ENCODE results near the gene CDK15. TPM values are rescaled to one million over a fixed set of nuclear protein-coding genes. Genes with fewer than 3 reads are reported as not detected.
"Not testable (repeated sequence)": the region's sequence is repeated elsewhere in the genome, so short reads cannot be mapped to it uniquely, and the experiment has no call there.

The CDK15 gene
- total RNA-seq, 3 donors from 2014 or later: 0.33 to 4.6 (median 2.2) TPM

- TF ChIP-seq POLR2AphosphoS5 (IDR thresholded peaks at IDR 0.05): no peak
- no peak for TF ChIP-seq POLR2A (IDR thresholded peaks at IDR 0.05)
- H3K27ac ChIP-seq: no peak overlapping the region
- DNase-seq (ENCODE audit: low spot score in 2 of 2): no peak
- no peak overlapping the region for H3K4me3 ChIP-seq
- no peaks in the 10 kb centered on the region for H3K27me3 ChIP-seq
- intact Hi-C loops (cut with DNase I; ENCODE audit: low total_unique reads): no loop called here
- no peaks in the 10 kb centered on the region for H3K9me3 ChIP-seq
- peaks cover 8% of the 10 kb centered on the region for H3K36me3 ChIP-seq
- no peaks in the 10 kb centered on the region for H3K4me1 ChIP-seq
Observed at GRCh38 chr2:201761101-201761500, 45.2 kb upstream of the CDK15 start.

GRCh38 chr2:201764469-201764868 lies 41.9 kb upstream of the CDK15 start:
- H3K36me3 ChIP-seq; H3K9me3 ChIP-seq; H3K4me3 ChIP-seq; H3K27ac ChIP-seq; DNase-seq (ENCODE audit: low spot score in 2 of 2); H3K27me3 ChIP-seq; H3K4me1 ChIP-seq; intact Hi-C loops (cut with DNase I; ENCODE audit: low total_unique reads): not testable (repeated sequence)

- Histone ChIP-seq H3K27me3 (no peaks in the 10 kb centered on the region), H3K36me3 (peaks cover 4% of the 10 kb centered on the region), H3K4me3 (no peak overlapping the region), H3K4me1 (no peaks in the 10 kb centered on the region), H3K9me3 (no peaks in the 10 kb centered on the region), H3K27ac (no peak overlapping the region)
- DNase-seq (ENCODE audit: low spot score in 2 of 2): no peak
- TF ChIP-seq POLR2A (IDR thresholded peaks at IDR 0.05) (no peak), CTCF (IDR thresholded peaks at IDR 0.05) (no peak), POLR2AphosphoS5 (IDR thresholded peaks at IDR 0.05) (no peak)
- intact Hi-C loops (cut with DNase I; ENCODE audit: low total_unique reads): no loop called here
Observed at GRCh38 chr2:201765799-201766198, 40.5 kb upstream of the CDK15 start.

- Histone ChIP-seq H3K36me3 (no peaks in the 10 kb centered on the region), H3K9me3 (no peaks in the 10 kb centered on the region), H3K27ac (no peak overlapping the region), H3K4me3 (no peak overlapping the region), H3K27me3 (no peaks in the 10 kb centered on the region), H3K4me1 (no peaks in the 10 kb centered on the region)
- TF ChIP-seq POLR2AphosphoS5 (IDR thresholded peaks at IDR 0.05) (no peak), POLR2A (IDR thresholded peaks at IDR 0.05) (no peak), CTCF (IDR thresholded peaks at IDR 0.05) (no peak)
- intact Hi-C loops (cut with DNase I; ENCODE audit: low total_unique reads): no loop called here
- no peak for DNase-seq (ENCODE audit: low spot score in 2 of 2)
Observed at GRCh38 chr2:201768918-201769317, 37.4 kb upstream of the CDK15 start.

- Histone ChIP-seq H3K27me3 (no peaks in the 10 kb centered on the region), H3K36me3 (no peaks in the 10 kb centered on the region), H3K27ac (no peak overlapping the region), H3K4me1 (no peaks in the 10 kb centered on the region), H3K4me3 (no peak overlapping the region), H3K9me3 (no peaks in the 10 kb centered on the region)
- intact Hi-C loops (cut with DNase I; ENCODE audit: low total_unique reads): no loop called here
- DNase-seq (ENCODE audit: low spot score in 2 of 2): no peak
- TF ChIP-seq CTCF (IDR thresholded peaks at IDR 0.05) (no peak), POLR2A (IDR thresholded peaks at IDR 0.05) (no peak), POLR2AphosphoS5 (IDR thresholded peaks at IDR 0.05) (no peak)
Observed at GRCh38 chr2:201769666-201770373, 36.5 kb upstream of the CDK15 start.

GRCh38 chr2:201773990-201774389 lies 32.3 kb upstream of the CDK15 start:
- H3K9me3 ChIP-seq: no peaks in the 10 kb centered on the region
- no peak overlapping the region for H3K27ac ChIP-seq
- intact Hi-C loops (cut with DNase I; ENCODE audit: low total_unique reads): no loop called here
- no peak for DNase-seq (ENCODE audit: low spot score in 2 of 2)
- H3K4me3 ChIP-seq: no peak overlapping the region
- no peaks in the 10 kb centered on the region for H3K4me1 ChIP-seq
- no peaks in the 10 kb centered on the region for H3K27me3 ChIP-seq
- no peaks in the 10 kb centered on the region for H3K36me3 ChIP-seq
- no peak for TF ChIP-seq POLR2AphosphoS5 (IDR thresholded peaks at IDR 0.05)
- TF ChIP-seq POLR2A (IDR thresholded peaks at IDR 0.05): no peak
- no peak for TF ChIP-seq CTCF (IDR thresholded peaks at IDR 0.05)
